Measurements from ENCODE around the gene ALKBH5. TPM values are rescaled to one million over a fixed set of nuclear protein-coding genes. Genes with fewer than 3 reads are reported as not detected.

ALKBH5 gene
- total and polyA plus RNA-seq, 2 experiments from 2014 or later: 56.6 to 78.3 TPM

DNA sequence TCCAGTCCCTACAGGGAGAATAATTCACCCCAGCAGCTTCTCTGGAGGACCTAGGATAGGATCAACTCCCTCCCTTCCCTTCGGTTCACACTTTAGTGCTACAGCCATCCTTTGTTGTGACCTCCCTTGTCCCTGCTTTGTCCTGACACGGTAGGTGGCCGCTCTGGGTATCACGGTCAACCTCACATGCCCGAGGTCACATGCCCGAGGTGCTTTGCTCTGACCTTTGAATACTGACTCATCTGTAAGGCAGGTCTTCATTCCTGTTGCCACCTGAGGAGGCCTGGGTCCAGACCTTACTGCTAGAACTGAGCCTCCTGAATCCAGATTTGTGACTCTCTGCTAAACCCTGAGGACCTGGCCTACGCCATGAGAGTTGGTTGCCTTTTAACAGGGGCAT is 19.7 kb downstream of the ALKBH5 start:
- H3K27ac ChIP-seq: peak overlapping the region; percentile 53
- H3K9me2 ChIP-seq (replicated peaks; ENCODE audit: insufficient read depth): no peaks in the 10 kb centered on the region
- WGBS (ENCODE audit: low lambda C conversion rate, missing lambda C conversion rate): 58% methylated on average over 7 of the region's 7 CpGs
- TF ChIP-seq EZH2phosphoT487 (IDR thresholded peaks at IDR 0.05; ENCODE audit: low read depth, severe bottlenecking, unreplicated experiment): no peak
- TF ChIP-seq, protein P1, sequence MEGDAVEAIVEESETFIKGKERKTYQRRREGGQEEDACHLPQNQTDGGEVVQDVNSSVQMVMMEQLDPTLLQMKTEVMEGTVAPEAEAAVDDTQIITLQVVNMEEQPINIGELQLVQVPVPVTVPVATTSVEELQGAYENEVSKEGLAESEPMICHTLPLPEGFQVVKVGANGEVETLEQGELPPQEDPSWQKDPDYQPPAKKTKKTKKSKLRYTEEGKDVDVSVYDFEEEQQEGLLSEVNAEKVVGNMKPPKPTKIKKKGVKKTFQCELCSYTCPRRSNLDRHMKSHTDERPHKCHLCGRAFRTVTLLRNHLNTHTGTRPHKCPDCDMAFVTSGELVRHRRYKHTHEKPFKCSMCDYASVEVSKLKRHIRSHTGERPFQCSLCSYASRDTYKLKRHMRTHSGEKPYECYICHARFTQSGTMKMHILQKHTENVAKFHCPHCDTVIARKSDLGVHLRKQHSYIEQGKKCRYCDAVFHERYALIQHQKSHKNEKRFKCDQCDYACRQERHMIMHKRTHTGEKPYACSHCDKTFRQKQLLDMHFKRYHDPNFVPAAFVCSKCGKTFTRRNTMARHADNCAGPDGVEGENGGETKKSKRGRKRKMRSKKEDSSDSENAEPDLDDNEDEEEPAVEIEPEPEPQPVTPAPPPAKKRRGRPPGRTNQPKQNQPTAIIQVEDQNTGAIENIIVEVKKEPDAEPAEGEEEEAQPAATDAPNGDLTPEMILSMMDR (IDR thresholded peaks at IDR 0.05; ENCODE audit: poor library complexity): no peak
- no peak for TF ChIP-seq EZH2 (IDR thresholded peaks at IDR 0.05; ENCODE audit: borderline replicate concordance)
- no peak overlapping the region for H3K4me3 ChIP-seq
- no peak overlapping the region for H2AFZ ChIP-seq
- H3K4me1 ChIP-seq (ENCODE audit: insufficient read depth): no peaks in the 10 kb centered on the region
- DNase-seq (ENCODE audit: low spot score): peak; percentile 58
- no peaks in the 10 kb centered on the region for H3K36me3 ChIP-seq (replicated peaks; ENCODE audit: insufficient read depth, low read depth)
- no peaks in the 10 kb centered on the region for H3K27me3 ChIP-seq
- H3K4me2 ChIP-seq: no peak overlapping the region
- H3K79me2 ChIP-seq: peaks cover 71% of the 10 kb centered on the region
- H4K20me1 ChIP-seq (ENCODE audit: insufficient read depth, poor library complexity, severe bottlenecking): peaks cover 58% of the 10 kb centered on the region
- H3K9me3 ChIP-seq (ENCODE audit: low read depth): no peaks in the 10 kb centered on the region

DNA sequence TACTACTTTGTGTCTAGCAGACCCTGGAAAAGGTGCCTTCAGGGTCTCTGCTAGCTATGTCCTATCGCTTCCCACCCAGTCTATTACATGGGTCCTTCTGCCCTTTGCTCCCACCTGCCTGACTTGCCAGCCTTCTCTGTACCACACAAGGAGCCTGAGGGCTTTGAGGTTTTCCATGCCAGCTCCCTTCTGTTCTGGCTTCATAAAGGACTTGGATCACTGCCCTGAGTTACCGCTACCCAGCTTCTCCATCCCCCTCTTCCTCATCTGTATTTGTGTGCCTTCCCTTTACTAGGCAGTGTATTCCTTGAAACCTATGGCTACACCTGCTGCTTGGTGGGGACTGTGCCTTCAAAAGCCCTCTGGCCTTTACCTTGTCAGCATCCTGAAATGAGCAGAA is 22.2 kb downstream of the ALKBH5 start:
- Histone ChIP-seq H3K27ac (no peak overlapping the region), H3K27me3 (no peaks in the 10 kb centered on the region), H4K20me1 (ENCODE audit: insufficient read depth, poor library complexity, severe bottlenecking) (peaks cover 34% of the 10 kb centered on the region), H3K9me3 (ENCODE audit: low read depth) (no peaks in the 10 kb centered on the region), H3K4me2 (no peak overlapping the region), H3K79me2 (peaks cover 46% of the 10 kb centered on the region), H3K4me3 (no peak overlapping the region), H2AFZ (no peak overlapping the region), H3K9me2 (replicated peaks; ENCODE audit: insufficient read depth) (no peaks in the 10 kb centered on the region), H3K4me1 (ENCODE audit: insufficient read depth) (no peaks in the 10 kb centered on the region), H3K36me3 (replicated peaks; ENCODE audit: insufficient read depth, low read depth) (no peaks in the 10 kb centered on the region)
- no peak for DNase-seq (ENCODE audit: low spot score)
- TF ChIP-seq, protein P1 (IDR thresholded peaks at IDR 0.05; ENCODE audit: poor library complexity): no peak
- TF ChIP-seq EZH2 (IDR thresholded peaks at IDR 0.05; ENCODE audit: borderline replicate concordance): no peak
- no peak for TF ChIP-seq EZH2phosphoT487 (IDR thresholded peaks at IDR 0.05; ENCODE audit: low read depth, severe bottlenecking, unreplicated experiment)
- 100% methylated on average over 2 of the region's 2 CpGs for WGBS (ENCODE audit: low lambda C conversion rate, missing lambda C conversion rate)

DNA sequence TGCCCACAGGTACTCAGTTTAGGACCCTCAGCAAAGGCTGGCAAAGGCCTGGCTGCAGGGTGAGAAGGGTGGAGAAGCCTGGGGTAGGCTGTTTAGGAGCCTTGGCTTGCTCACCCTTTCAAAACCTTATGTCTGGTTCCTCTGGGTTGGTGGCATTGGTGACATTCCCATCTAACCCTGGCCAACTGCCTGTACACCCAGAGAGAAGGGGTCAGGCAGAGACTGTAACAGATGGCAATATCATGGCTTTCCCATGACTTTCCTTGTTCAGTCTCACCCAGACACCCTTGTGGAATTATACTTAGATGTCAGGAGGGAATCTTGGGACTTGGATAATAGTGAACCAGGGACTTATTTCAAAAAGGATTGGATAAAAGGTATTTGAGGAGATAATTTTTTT is 23.3 kb downstream of the ALKBH5 start:
- Histone ChIP-seq H3K4me1 (ENCODE audit: insufficient read depth) (no peaks in the 10 kb centered on the region), H2AFZ (no peak overlapping the region), H3K9me3 (ENCODE audit: low read depth) (no peaks in the 10 kb centered on the region), H3K9me2 (replicated peaks; ENCODE audit: insufficient read depth) (no peaks in the 10 kb centered on the region), H3K27me3 (no peaks in the 10 kb centered on the region), H3K36me3 (replicated peaks; ENCODE audit: insufficient read depth, low read depth) (no peaks in the 10 kb centered on the region), H3K79me2 (peaks cover 37% of the 10 kb centered on the region), H4K20me1 (ENCODE audit: insufficient read depth, poor library complexity, severe bottlenecking) (peaks cover 27% of the 10 kb centered on the region), H3K4me3 (no peak overlapping the region), H3K4me2 (no peak overlapping the region), H3K27ac (no peak overlapping the region)
- no peak for DNase-seq (ENCODE audit: low spot score)
- no peak for TF ChIP-seq EZH2phosphoT487 (IDR thresholded peaks at IDR 0.05; ENCODE audit: low read depth, severe bottlenecking, unreplicated experiment)
- no peak for TF ChIP-seq EZH2 (IDR thresholded peaks at IDR 0.05; ENCODE audit: borderline replicate concordance)

- WGBS (ENCODE audit: low lambda C conversion rate, missing lambda C conversion rate): 97% methylated on average over 19 of the region's 19 CpGs
- no peak for TF ChIP-seq EZH2phosphoT487 (IDR thresholded peaks at IDR 0.05; ENCODE audit: low read depth, severe bottlenecking, unreplicated experiment)
- TF ChIP-seq, protein P1 (IDR thresholded peaks at IDR 0.05; ENCODE audit: poor library complexity): no peak
- TF ChIP-seq EZH2 (IDR thresholded peaks at IDR 0.05; ENCODE audit: borderline replicate concordance): no peak
- Histone ChIP-seq H2AFZ (no peak overlapping the region), H3K9me2 (replicated peaks; ENCODE audit: insufficient read depth) (no peaks in the 10 kb centered on the region), H3K4me3 (no peak overlapping the region), H4K20me1 (ENCODE audit: insufficient read depth, poor library complexity, severe bottlenecking) (peaks cover 27% of the 10 kb centered on the region), H3K27ac (no peak overlapping the region), H3K4me2 (no peak overlapping the region), H3K36me3 (replicated peaks; ENCODE audit: insufficient read depth, low read depth) (no peaks in the 10 kb centered on the region), H3K9me3 (ENCODE audit: low read depth) (no peaks in the 10 kb centered on the region), H3K27me3 (no peaks in the 10 kb centered on the region), H3K4me1 (ENCODE audit: insufficient read depth) (no peaks in the 10 kb centered on the region), H3K79me2 (peaks cover 28% of the 10 kb centered on the region)
- DNase-seq (ENCODE audit: low spot score): no peak
Observed at GRCh38 chr17:18208092-18208491, 24.5 kb downstream of the ALKBH5 start.
